NCI-H82 (cell line): Measurements from ENCODE around the gene CFAP92.
A peak's percentile ranks its signal among the peaks of the same experiment; 100 is the strongest.

ENCODE experiments used
- DNase-seq: peaks from one replicate; lab custom pipeline; 2025; lab: John Stamatoyannopoulos, UW

Gene CFAP92

GRCh38 chr3:128983293-128984069 lies 10.4 kb downstream of the CFAP92 start:
- no peak for DNase-seq

GRCh38 chr3:128975276-128975675 lies 18.6 kb downstream of the CFAP92 start:
- no peak for DNase-seq

- no peak for DNase-seq
These were observed 19.8 kb downstream of the CFAP92 start for GRCh38 chr3:128973988-128974564.

- DNase-seq, result no peak
These were observed 22.3 kb downstream of the CFAP92 start for GRCh38 chr3:128971421-128972100.

- no peak for DNase-seq
These were observed 23.2 kb downstream of the CFAP92 start for GRCh38 chr3:128970740-128971047.

GRCh38 chr3:128969993-128970739 lies 23.7 kb downstream of the CFAP92 start:
- DNase-seq, result peak; percentile 70

- no peak for DNase-seq
These were observed 26.0 kb downstream of the CFAP92 start for GRCh38 chr3:128967748-128968355.

GRCh38 chr3:128965818-128966217 lies 28.1 kb downstream of the CFAP92 start:
- no peak for DNase-seq

GRCh38 chr3:128965280-128965679 lies 28.6 kb downstream of the CFAP92 start:
- no peak for DNase-seq

GRCh38 chr3:128956440-128956839 lies 37.4 kb downstream of the CFAP92 start:
- DNase-seq, result no peak

- DNase-seq, result peak; percentile 81
These were observed 43.5 kb downstream of the CFAP92 start for GRCh38 chr3:128950223-128950938.

GRCh38 chr3:128949158-128949557 lies 44.7 kb downstream of the CFAP92 start:
- no peak for DNase-seq

GRCh38 chr3:128946411-128946810 lies 47.5 kb downstream of the CFAP92 start:
- no peak for DNase-seq

- DNase-seq, result no peak
These were observed 48.0 kb downstream of the CFAP92 start for GRCh38 chr3:128945878-128946175.

- no peak for DNase-seq
These were observed 48.6 kb downstream of the CFAP92 start for GRCh38 chr3:128945041-128945877.

- DNase-seq, result no peak
These were observed 51.5 kb downstream of the CFAP92 start for GRCh38 chr3:128942161-128942952.

- no peak for DNase-seq
These were observed 53.6 kb downstream of the CFAP92 start for GRCh38 chr3:128940252-128940651.

GRCh38 chr3:128936341-128936740 lies 57.5 kb downstream of the CFAP92 start:
- DNase-seq, result no peak

- no peak for DNase-seq
These were observed 58.0 kb downstream of the CFAP92 start for GRCh38 chr3:128935922-128936321.

- no peak for DNase-seq
These were observed 60.0 kb downstream of the CFAP92 start for GRCh38 chr3:128933922-128934253.
